ENCODE data around the gene ANK3.

The ANK3 gene

GRCh38 chr10:60185421-60185820, 204.3 kb downstream of the ANK3 start:
- Histone ChIP-seq H3K4me3 (ENCODE audit: low read depth in 1 of 2, low read length in 2 of 2) (no peak overlapping the region), H3K9ac (ENCODE audit: low read length) (no peak overlapping the region), H3K9me3 (ENCODE audit: low read length) (no peaks in the 10 kb centered on the region), H3K36me3 (ENCODE audit: insufficient read depth, low read length) (no peaks in the 10 kb centered on the region), H3K27ac (ENCODE audit: low read depth, low read length) (no peak overlapping the region), H3K27me3 (ENCODE audit: control insufficient read depth in 1 of 2, insufficient read depth in 2 of 2, low read length in 2 of 2) (no peaks in the 10 kb centered on the region), H3K4me1 (ENCODE audit: insufficient read depth, low read length) (no peaks in the 10 kb centered on the region)

GRCh38 chr10:60182691-60183090, 207.0 kb downstream of the ANK3 start:
- Histone ChIP-seq H3K36me3 (ENCODE audit: insufficient read depth, low read length) (no peaks in the 10 kb centered on the region), H3K9me3 (ENCODE audit: low read length) (no peaks in the 10 kb centered on the region), H3K4me3 (ENCODE audit: low read depth in 1 of 2, low read length in 2 of 2) (no peak overlapping the region), H3K27ac (ENCODE audit: low read depth, low read length) (no peak overlapping the region), H3K4me1 (ENCODE audit: insufficient read depth, low read length) (no peaks in the 10 kb centered on the region), H3K9ac (ENCODE audit: low read length) (no peak overlapping the region), H3K27me3 (ENCODE audit: control insufficient read depth in 1 of 2, insufficient read depth in 2 of 2, low read length in 2 of 2) (no peaks in the 10 kb centered on the region)

GRCh38 chr10:60176925-60177324, 212.8 kb downstream of the ANK3 start:
- Histone ChIP-seq H3K4me1 (ENCODE audit: insufficient read depth, low read length) (no peaks in the 10 kb centered on the region), H3K9ac (ENCODE audit: low read length) (no peak overlapping the region), H3K4me3 (ENCODE audit: low read depth in 1 of 2, low read length in 2 of 2) (no peak overlapping the region), H3K27ac (ENCODE audit: low read depth, low read length) (no peak overlapping the region), H3K36me3 (ENCODE audit: insufficient read depth, low read length) (no peaks in the 10 kb centered on the region), H3K9me3 (ENCODE audit: low read length) (no peaks in the 10 kb centered on the region), H3K27me3 (ENCODE audit: control insufficient read depth in 1 of 2, insufficient read depth in 2 of 2, low read length in 2 of 2) (no peaks in the 10 kb centered on the region)

GRCh38 chr10:60175441-60175971, 214.2 kb downstream of the ANK3 start:
- Histone ChIP-seq H3K4me3 (ENCODE audit: low read depth in 1 of 2, low read length in 2 of 2) (no peak overlapping the region), H3K9me3 (ENCODE audit: low read length) (no peaks in the 10 kb centered on the region), H3K4me1 (ENCODE audit: insufficient read depth, low read length) (no peaks in the 10 kb centered on the region), H3K27me3 (ENCODE audit: control insufficient read depth in 1 of 2, insufficient read depth in 2 of 2, low read length in 2 of 2) (no peaks in the 10 kb centered on the region), H3K36me3 (ENCODE audit: insufficient read depth, low read length) (no peaks in the 10 kb centered on the region), H3K9ac (ENCODE audit: low read length) (no peak overlapping the region), H3K27ac (ENCODE audit: low read depth, low read length) (no peak overlapping the region)

- no peaks in the 10 kb centered on the region for H3K27me3 ChIP-seq (ENCODE audit: control insufficient read depth in 1 of 2, insufficient read depth in 2 of 2, low read length in 2 of 2)
- no peaks in the 10 kb centered on the region for H3K36me3 ChIP-seq (ENCODE audit: insufficient read depth, low read length)
- no peak overlapping the region for H3K9ac ChIP-seq (ENCODE audit: low read length)
- no peak overlapping the region for H3K4me3 ChIP-seq (ENCODE audit: low read depth in 1 of 2, low read length in 2 of 2)
- no peak overlapping the region for H3K27ac ChIP-seq (ENCODE audit: low read depth, low read length)
- H3K9me3 ChIP-seq (ENCODE audit: low read length), result no peaks in the 10 kb centered on the region
- no peaks in the 10 kb centered on the region for H3K4me1 ChIP-seq (ENCODE audit: insufficient read depth, low read length)
These were observed 217.2 kb downstream of the ANK3 start for GRCh38 chr10:60172363-60172990.

GRCh38 chr10:60171436-60172013, 218.2 kb downstream of the ANK3 start:
- Histone ChIP-seq H3K9ac (ENCODE audit: low read length) (no peak overlapping the region), H3K27me3 (ENCODE audit: control insufficient read depth in 1 of 2, insufficient read depth in 2 of 2, low read length in 2 of 2) (no peaks in the 10 kb centered on the region), H3K36me3 (ENCODE audit: insufficient read depth, low read length) (no peaks in the 10 kb centered on the region), H3K4me3 (ENCODE audit: low read depth in 1 of 2, low read length in 2 of 2) (no peak overlapping the region), H3K27ac (ENCODE audit: low read depth, low read length) (no peak overlapping the region), H3K4me1 (ENCODE audit: insufficient read depth, low read length) (no peaks in the 10 kb centered on the region), H3K9me3 (ENCODE audit: low read length) (no peaks in the 10 kb centered on the region)

GRCh38 chr10:60170250-60170649, 219.4 kb downstream of the ANK3 start:
- no peaks in the 10 kb centered on the region for H3K4me1 ChIP-seq (ENCODE audit: insufficient read depth, low read length)
- no peaks in the 10 kb centered on the region for H3K27me3 ChIP-seq (ENCODE audit: control insufficient read depth in 1 of 2, insufficient read depth in 2 of 2, low read length in 2 of 2)
- no peaks in the 10 kb centered on the region for H3K36me3 ChIP-seq (ENCODE audit: insufficient read depth, low read length)
- no peak overlapping the region for H3K27ac ChIP-seq (ENCODE audit: low read depth, low read length)
- no peak overlapping the region for H3K4me3 ChIP-seq (ENCODE audit: low read depth in 1 of 2, low read length in 2 of 2)
- no peak overlapping the region for H3K9ac ChIP-seq (ENCODE audit: low read length)
- H3K9me3 ChIP-seq (ENCODE audit: low read length), result no peaks in the 10 kb centered on the region

- Histone ChIP-seq H3K9ac (ENCODE audit: low read length) (no peak overlapping the region), H3K36me3 (ENCODE audit: insufficient read depth, low read length) (no peaks in the 10 kb centered on the region), H3K27me3 (ENCODE audit: control insufficient read depth in 1 of 2, insufficient read depth in 2 of 2, low read length in 2 of 2) (no peaks in the 10 kb centered on the region), H3K4me3 (ENCODE audit: low read depth in 1 of 2, low read length in 2 of 2) (no peak overlapping the region), H3K9me3 (ENCODE audit: low read length) (no peaks in the 10 kb centered on the region), H3K27ac (ENCODE audit: low read depth, low read length) (no peak overlapping the region), H3K4me1 (ENCODE audit: insufficient read depth, low read length) (no peaks in the 10 kb centered on the region)
These were observed 220.6 kb downstream of the ANK3 start for GRCh38 chr10:60169111-60169510.

GRCh38 chr10:60167050-60167449, 222.6 kb downstream of the ANK3 start:
- no peaks in the 10 kb centered on the region for H3K27me3 ChIP-seq (ENCODE audit: control insufficient read depth in 1 of 2, insufficient read depth in 2 of 2, low read length in 2 of 2)
- no peak overlapping the region for H3K27ac ChIP-seq (ENCODE audit: low read depth, low read length)
- H3K4me1 ChIP-seq (ENCODE audit: insufficient read depth, low read length), result no peaks in the 10 kb centered on the region
- H3K4me3 ChIP-seq (ENCODE audit: low read depth in 1 of 2, low read length in 2 of 2), result no peak overlapping the region
- no peaks in the 10 kb centered on the region for H3K36me3 ChIP-seq (ENCODE audit: insufficient read depth, low read length)
- H3K9me3 ChIP-seq (ENCODE audit: low read length), result no peaks in the 10 kb centered on the region
- no peak overlapping the region for H3K9ac ChIP-seq (ENCODE audit: low read length)

- H3K27ac ChIP-seq (ENCODE audit: low read depth, low read length), result no peak overlapping the region
- H3K36me3 ChIP-seq (ENCODE audit: insufficient read depth, low read length), result no peaks in the 10 kb centered on the region
- no peaks in the 10 kb centered on the region for H3K27me3 ChIP-seq (ENCODE audit: control insufficient read depth in 1 of 2, insufficient read depth in 2 of 2, low read length in 2 of 2)
- H3K4me1 ChIP-seq (ENCODE audit: insufficient read depth, low read length), result no peaks in the 10 kb centered on the region
- no peak overlapping the region for H3K4me3 ChIP-seq (ENCODE audit: low read depth in 1 of 2, low read length in 2 of 2)
- no peak overlapping the region for H3K9ac ChIP-seq (ENCODE audit: low read length)
- no peaks in the 10 kb centered on the region for H3K9me3 ChIP-seq (ENCODE audit: low read length)
These were observed 225.9 kb downstream of the ANK3 start for GRCh38 chr10:60163786-60164185.

GRCh38 chr10:60162631-60163030, 227.0 kb downstream of the ANK3 start:
- Histone ChIP-seq H3K27ac (ENCODE audit: low read depth, low read length) (no peak overlapping the region), H3K27me3 (ENCODE audit: control insufficient read depth in 1 of 2, insufficient read depth in 2 of 2, low read length in 2 of 2) (no peaks in the 10 kb centered on the region), H3K4me3 (ENCODE audit: low read depth in 1 of 2, low read length in 2 of 2) (no peak overlapping the region), H3K36me3 (ENCODE audit: insufficient read depth, low read length) (no peaks in the 10 kb centered on the region), H3K9ac (ENCODE audit: low read length) (no peak overlapping the region), H3K4me1 (ENCODE audit: insufficient read depth, low read length) (no peaks in the 10 kb centered on the region), H3K9me3 (ENCODE audit: low read length) (no peaks in the 10 kb centered on the region)

Measured in muscle layer of colon (tissue), 2 donors.